ENCODE measurements around the gene SP140L. TPM values are rescaled to one million over a fixed set of nuclear protein-coding genes. Genes with fewer than 3 reads are reported as not detected.

Gene SP140L
- total RNA-seq, 2 donors from 2014 or later, result 3.6 to 15.2 TPM

DNA sequence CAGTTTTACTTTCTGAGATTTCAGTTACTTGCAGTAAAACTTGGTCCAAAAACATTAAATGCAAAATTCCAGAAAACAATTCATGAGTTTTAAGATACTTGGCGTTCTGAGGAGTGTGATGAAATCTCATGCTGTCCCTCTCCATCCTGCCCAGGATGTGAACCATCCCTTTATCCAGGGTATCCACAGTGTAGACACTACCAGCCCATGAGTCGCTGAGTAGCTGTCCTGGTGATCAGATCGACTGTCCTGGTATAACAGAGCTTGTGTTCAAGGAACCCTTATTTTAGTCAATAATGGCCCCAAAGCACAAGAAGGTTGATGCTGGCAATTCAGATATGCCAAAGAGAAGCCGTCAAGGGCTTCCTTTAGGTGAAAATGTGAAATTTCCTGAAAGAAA is 92.2 kb downstream of the SP140L start:
- WGBS, result 95% methylated on average over 4 of the region's 4 CpGs
- intact Hi-C loops (cut with DNase I), result loop anchor here (10.0 kb wide), 1 partner anchor 296 kb away; the partner anchor contains the start of gene CAB39
- DNase-seq (ENCODE audit: low spot score), result no peak
- TF ChIP-seq POLR2A (IDR thresholded peaks at IDR 0.05) (no peak), POLR2AphosphoS5 (IDR thresholded peaks at IDR 0.05) (no peak)
- TF ChIP-seq, protein P1, sequence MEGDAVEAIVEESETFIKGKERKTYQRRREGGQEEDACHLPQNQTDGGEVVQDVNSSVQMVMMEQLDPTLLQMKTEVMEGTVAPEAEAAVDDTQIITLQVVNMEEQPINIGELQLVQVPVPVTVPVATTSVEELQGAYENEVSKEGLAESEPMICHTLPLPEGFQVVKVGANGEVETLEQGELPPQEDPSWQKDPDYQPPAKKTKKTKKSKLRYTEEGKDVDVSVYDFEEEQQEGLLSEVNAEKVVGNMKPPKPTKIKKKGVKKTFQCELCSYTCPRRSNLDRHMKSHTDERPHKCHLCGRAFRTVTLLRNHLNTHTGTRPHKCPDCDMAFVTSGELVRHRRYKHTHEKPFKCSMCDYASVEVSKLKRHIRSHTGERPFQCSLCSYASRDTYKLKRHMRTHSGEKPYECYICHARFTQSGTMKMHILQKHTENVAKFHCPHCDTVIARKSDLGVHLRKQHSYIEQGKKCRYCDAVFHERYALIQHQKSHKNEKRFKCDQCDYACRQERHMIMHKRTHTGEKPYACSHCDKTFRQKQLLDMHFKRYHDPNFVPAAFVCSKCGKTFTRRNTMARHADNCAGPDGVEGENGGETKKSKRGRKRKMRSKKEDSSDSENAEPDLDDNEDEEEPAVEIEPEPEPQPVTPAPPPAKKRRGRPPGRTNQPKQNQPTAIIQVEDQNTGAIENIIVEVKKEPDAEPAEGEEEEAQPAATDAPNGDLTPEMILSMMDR (IDR thresholded peaks at IDR 0.05), result no peak
- Histone ChIP-seq H3K27me3 (replicated peaks; ENCODE audit: insufficient read depth) (no peaks in the 10 kb centered on the region), H3K27ac (no peak overlapping the region), H3K36me3 (no peaks in the 10 kb centered on the region), H3K4me3 (no peak overlapping the region), H3K4me1 (replicated peaks) (peaks cover 8% of the 10 kb centered on the region), H3K9me3 (no peaks in the 10 kb centered on the region)

DNA sequence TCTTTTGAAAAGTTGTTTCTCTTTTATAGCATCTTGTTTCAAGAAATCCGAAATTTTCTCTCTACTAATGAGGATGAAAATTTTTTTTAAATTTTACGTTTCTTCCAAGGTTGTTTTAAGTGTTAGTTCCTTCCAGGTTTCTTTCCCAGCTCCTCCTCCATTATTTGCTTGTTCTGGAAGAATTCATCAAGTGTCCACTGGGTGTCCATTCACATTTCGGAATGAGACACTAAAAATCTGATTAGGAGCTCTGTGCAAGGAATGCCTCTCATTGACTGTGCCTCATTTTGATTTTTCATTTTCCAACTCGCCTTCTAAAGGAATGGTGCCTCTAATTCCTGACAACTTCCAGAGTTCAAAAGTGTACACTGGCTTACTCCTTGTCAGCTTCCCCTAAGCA is 95.2 kb downstream of the SP140L start:
- Histone ChIP-seq H3K4me3 (no peak overlapping the region), H3K27me3 (replicated peaks; ENCODE audit: insufficient read depth) (no peaks in the 10 kb centered on the region), H3K9me3 (no peaks in the 10 kb centered on the region), H3K36me3 (no peaks in the 10 kb centered on the region), H3K4me1 (replicated peaks) (peaks cover 13% of the 10 kb centered on the region), H3K27ac (no peak overlapping the region)
- TF ChIP-seq, protein P1 (IDR thresholded peaks at IDR 0.05), result no peak
- TF ChIP-seq POLR2AphosphoS5 (IDR thresholded peaks at IDR 0.05), result no peak
- TF ChIP-seq POLR2A (IDR thresholded peaks at IDR 0.05), result no peak
- intact Hi-C loops (cut with DNase I), result no loop called here
- DNase-seq (ENCODE audit: low spot score), result no peak
- WGBS, result 92% methylated on average over 4 of the region's 4 CpGs

DNA sequence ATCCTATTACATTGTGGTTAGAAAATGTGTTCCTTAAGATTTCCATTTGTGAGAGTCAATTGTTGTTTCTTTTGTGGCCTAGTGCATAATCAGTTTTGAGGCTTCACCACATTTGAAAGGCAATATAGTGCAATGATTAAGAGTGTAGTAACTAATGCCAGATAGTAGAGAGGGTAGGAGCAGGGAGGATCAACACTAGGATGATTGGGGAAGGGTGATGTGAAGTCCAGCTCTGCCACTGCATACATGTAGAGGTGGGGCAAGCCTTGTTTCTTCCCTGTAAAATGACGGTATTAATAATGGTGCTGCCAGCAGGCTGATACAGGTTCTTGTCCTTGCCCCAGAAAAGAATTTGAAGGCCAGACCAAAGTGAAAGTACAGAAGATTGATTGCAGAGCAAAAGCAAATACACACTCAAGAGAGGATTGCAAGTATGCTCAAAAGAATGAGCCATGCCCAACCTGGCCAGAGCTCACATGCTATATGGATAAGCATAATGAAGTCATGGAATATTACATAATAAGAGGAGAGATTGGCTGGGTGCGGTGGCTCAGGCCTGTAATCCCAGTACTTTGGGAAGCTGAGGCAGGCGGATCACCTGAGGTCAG is 97.0 kb downstream of the SP140L start:
- Histone ChIP-seq H3K4me3 (no peak overlapping the region), H3K27ac (peak overlapping the region; percentile 16 to 67), H3K9me3 (no peaks in the 10 kb centered on the region), H3K36me3 (no peaks in the 10 kb centered on the region), H3K4me1 (replicated peaks) (peaks cover 10% of the 10 kb centered on the region), H3K27me3 (replicated peaks; ENCODE audit: insufficient read depth) (no peaks in the 10 kb centered on the region)
- TF ChIP-seq, protein P1 (IDR thresholded peaks at IDR 0.05), result no peak
- TF ChIP-seq POLR2AphosphoS5 (IDR thresholded peaks at IDR 0.05) (peak; percentile 22), POLR2A (IDR thresholded peaks at IDR 0.05) (no peak)
- intact Hi-C loops (cut with DNase I), result no loop called here
- DNase-seq (ENCODE audit: low spot score), result no peak
- WGBS, result 71% methylated on average over 3 of the region's 3 CpGs

DNA sequence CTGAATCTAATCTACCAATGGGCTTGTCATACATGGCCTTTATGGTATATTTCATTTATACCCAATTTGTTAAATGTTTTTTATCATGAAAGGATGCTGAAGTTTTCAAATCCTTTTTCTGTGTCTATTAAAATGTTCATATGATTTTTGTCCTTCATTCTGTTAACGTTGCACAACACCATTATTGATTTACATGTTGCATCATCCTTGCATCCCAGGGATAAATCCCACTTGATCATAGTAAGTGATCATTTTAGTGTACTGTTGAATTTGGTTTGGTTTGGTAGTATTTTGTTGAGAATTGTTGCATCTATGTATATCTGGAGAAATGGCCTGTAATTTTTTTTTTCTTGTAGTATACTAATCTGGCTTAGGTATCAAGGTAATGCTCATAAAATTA is 98.4 kb downstream of the SP140L start:
- no peak overlapping the region for H3K4me3 ChIP-seq
- H3K27ac ChIP-seq, result no peak overlapping the region
- DNase-seq (ENCODE audit: low spot score), result no peak
- WGBS, result 79% methylated on average over 1 of the region's 1 CpG
- no peaks in the 10 kb centered on the region for H3K27me3 ChIP-seq (replicated peaks; ENCODE audit: insufficient read depth)
- TF ChIP-seq, protein P1 (IDR thresholded peaks at IDR 0.05), result no peak
- TF ChIP-seq POLR2AphosphoS5 (IDR thresholded peaks at IDR 0.05), result no peak
- no peak for TF ChIP-seq POLR2A (IDR thresholded peaks at IDR 0.05)
- no peaks in the 10 kb centered on the region for H3K9me3 ChIP-seq
- no peaks in the 10 kb centered on the region for H3K36me3 ChIP-seq
- intact Hi-C loops (cut with DNase I), result no loop called here
- H3K4me1 ChIP-seq (replicated peaks), result peaks cover 10% of the 10 kb centered on the region

DNA sequence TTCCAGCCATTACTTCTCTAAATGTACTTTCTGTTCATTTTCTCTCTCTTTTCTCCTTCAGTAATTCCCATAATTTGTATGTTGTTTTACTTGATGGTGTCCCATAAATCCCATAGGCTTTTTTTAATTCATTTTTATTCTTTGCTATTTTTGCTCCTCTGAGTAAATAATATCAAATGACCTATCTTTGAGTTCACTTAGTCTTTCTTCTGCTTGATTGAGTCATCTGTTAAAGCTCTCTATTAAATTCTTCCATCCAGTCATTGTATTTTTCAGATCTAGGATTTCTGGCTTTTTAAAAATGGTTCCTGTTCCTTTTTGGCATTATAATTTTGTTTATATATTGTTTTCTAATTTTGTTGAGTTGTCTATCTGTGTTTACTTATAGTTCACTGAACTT is 102.5 kb downstream of the SP140L start:
- H3K9me3 ChIP-seq, result no peaks in the 10 kb centered on the region
- TF ChIP-seq POLR2AphosphoS5 (IDR thresholded peaks at IDR 0.05) (no peak), POLR2A (IDR thresholded peaks at IDR 0.05) (no peak)
- TF ChIP-seq, protein P1 (IDR thresholded peaks at IDR 0.05), result no peak
- no peaks in the 10 kb centered on the region for H3K27me3 ChIP-seq (replicated peaks; ENCODE audit: insufficient read depth)
- H3K4me3 ChIP-seq, result no peak overlapping the region
- DNase-seq (ENCODE audit: low spot score), result no peak
- H3K27ac ChIP-seq, result no peak overlapping the region
- intact Hi-C loops (cut with DNase I), result no loop called here
- peaks cover 5% of the 10 kb centered on the region for H3K4me1 ChIP-seq (replicated peaks)
- no peaks in the 10 kb centered on the region for H3K36me3 ChIP-seq

Measured in prostate gland (tissue), 2 donors.